Keratinocyte (primary cell): ENCODE data around the gene PLSCR4.

Experiments used
- EZH2 ChIP-seq: IDR thresholded peaks from one replicate; pipeline ENCODE4 v1.6.1; 2012; ENCODE audit warnings: inconsistent platforms, mild to moderate bottlenecking, low read length, moderate library complexity
- TF ChIP-seq, protein P1 (sequence below), 3 experiments: IDR thresholded peaks in 1 of 3; conservative IDR thresholded peaks in 1 of 3; optimal IDR thresholded peaks in 1 of 3; 2 replicates in 2 of 3; 3 replicates in 1 of 3; pipeline versions ENCODE3 to v1.5.1; 2011; ENCODE audit warnings: low read length in 3 of 3, mild to moderate bottlenecking in 3 of 3, moderate library complexity in 2 of 3, control low read depth in 1 of 3, inconsistent platforms in 1 of 3; ENCODE audit not compliant: insufficient read depth in 2 of 3; ENCODE audit errors: extremely low read depth in 1 of 3

DNA sequence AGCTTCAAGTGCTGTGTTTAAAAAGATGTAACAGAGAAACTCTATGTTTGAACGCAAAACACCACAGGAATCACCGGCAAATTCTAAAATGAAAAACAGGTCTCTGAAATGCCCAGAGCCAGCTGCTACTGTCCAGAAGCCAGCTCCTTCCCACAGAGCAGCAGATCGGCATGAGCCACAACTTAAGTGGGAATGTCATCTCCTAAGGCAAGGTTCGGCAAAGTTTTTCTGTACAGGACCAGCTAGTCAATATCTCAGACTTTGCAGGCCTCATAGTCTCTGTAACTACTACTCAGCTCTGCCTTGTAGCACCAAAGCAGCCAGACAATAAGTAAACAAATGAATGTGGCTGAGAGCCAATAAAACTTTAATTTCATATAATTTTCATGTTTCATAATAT, 94.8 kb downstream of the PLSCR4 start:
- TF ChIP-seq, protein P1, sequence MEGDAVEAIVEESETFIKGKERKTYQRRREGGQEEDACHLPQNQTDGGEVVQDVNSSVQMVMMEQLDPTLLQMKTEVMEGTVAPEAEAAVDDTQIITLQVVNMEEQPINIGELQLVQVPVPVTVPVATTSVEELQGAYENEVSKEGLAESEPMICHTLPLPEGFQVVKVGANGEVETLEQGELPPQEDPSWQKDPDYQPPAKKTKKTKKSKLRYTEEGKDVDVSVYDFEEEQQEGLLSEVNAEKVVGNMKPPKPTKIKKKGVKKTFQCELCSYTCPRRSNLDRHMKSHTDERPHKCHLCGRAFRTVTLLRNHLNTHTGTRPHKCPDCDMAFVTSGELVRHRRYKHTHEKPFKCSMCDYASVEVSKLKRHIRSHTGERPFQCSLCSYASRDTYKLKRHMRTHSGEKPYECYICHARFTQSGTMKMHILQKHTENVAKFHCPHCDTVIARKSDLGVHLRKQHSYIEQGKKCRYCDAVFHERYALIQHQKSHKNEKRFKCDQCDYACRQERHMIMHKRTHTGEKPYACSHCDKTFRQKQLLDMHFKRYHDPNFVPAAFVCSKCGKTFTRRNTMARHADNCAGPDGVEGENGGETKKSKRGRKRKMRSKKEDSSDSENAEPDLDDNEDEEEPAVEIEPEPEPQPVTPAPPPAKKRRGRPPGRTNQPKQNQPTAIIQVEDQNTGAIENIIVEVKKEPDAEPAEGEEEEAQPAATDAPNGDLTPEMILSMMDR (optimal IDR thresholded peaks at IDR 0.05 in 1 of 3, IDR thresholded peaks at IDR 0.05 in 1 of 3, conservative IDR thresholded peaks at IDR 0.05 in 1 of 3; ENCODE audit: extremely low read depth in 1 of 3, insufficient read depth in 2 of 3, low read length in 3 of 3) = no peak
- no peak for TF ChIP-seq EZH2
